Calu3 (cell line): ENCODE results near the gene ARMH1. TPM values are rescaled to one million over a fixed set of nuclear protein-coding genes. Genes with fewer than 3 reads are reported as not detected.

Source experiments
- BruUV-seq: library from RNA; stranded (reverse); fragments of 400-500 nt; replicated peaks from 2 replicates; lab custom pipeline; 2021; lab: Mats Ljungman, UMichigan
- CTCF ChIA-PET: fragments of 300-600 bp; sonication (Branson Sonifier 250); formaldehyde crosslinking; loops from one replicate; lab custom pipeline; 2022; ENCODE audit warnings: antibody characterized with exemption; lab: Charles Lee
- DNase-seq: peaks from one replicate; pipeline ENCODE4 v3.0.0; 2022
- H3K27ac Mint-ChIP-seq: one replicate; pipeline ENCODE4 v1.8.0; 2022; ENCODE audit warnings: mixed read lengths; ENCODE audit not compliant: unreplicated experiment
- H3K27me3 Mint-ChIP-seq: one replicate; pipeline ENCODE4 v1.8.0; 2022; ENCODE audit warnings: mixed read lengths; ENCODE audit not compliant: unreplicated experiment
- H3K36me3 Mint-ChIP-seq: one replicate; pipeline ENCODE4 v1.8.0; 2022; ENCODE audit warnings: mild to moderate bottlenecking, moderate library complexity, mixed read lengths; ENCODE audit not compliant: insufficient read depth, unreplicated experiment
- H3K4me1 Mint-ChIP-seq: one replicate; pipeline ENCODE4 v1.8.0; 2022; ENCODE audit warnings: mild to moderate bottlenecking, low read depth, mixed read lengths; ENCODE audit not compliant: unreplicated experiment
- H3K4me3 Mint-ChIP-seq: one replicate; pipeline ENCODE4 v1.8.0; 2022; ENCODE audit warnings: mild to moderate bottlenecking, low read depth, moderate library complexity, mixed read lengths; ENCODE audit not compliant: unreplicated experiment
- H3K9me3 Mint-ChIP-seq: one replicate; pipeline ENCODE4 v1.8.0; 2022; ENCODE audit warnings: low read depth, mixed read lengths; ENCODE audit not compliant: unreplicated experiment
- CTCF ChIP-seq: fragments of 200-600 bp; IDR thresholded peaks from one replicate; pipeline ENCODE4 v1.8.0; 2022; ENCODE audit warnings: antibody characterized with exemption; ENCODE audit not compliant: unreplicated experiment
- intact Hi-C: fragments of 100-400 bp; cut with micrococcal nuclease; formaldehyde crosslinking; loops from one replicate; pipeline ENCODE4 v1.10.0; 2022; ENCODE audit not compliant: unreplicated experiment
- total RNA-seq: library from RNA; stranded (reverse); gene quantifications from 2 replicates; pipeline ENCODE4 v1.2.3, GENCODE V29; 2022

ARMH1 gene
- total RNA-seq, 1 experiment from 2014 or later, result 5.8 TPM

DNA sequence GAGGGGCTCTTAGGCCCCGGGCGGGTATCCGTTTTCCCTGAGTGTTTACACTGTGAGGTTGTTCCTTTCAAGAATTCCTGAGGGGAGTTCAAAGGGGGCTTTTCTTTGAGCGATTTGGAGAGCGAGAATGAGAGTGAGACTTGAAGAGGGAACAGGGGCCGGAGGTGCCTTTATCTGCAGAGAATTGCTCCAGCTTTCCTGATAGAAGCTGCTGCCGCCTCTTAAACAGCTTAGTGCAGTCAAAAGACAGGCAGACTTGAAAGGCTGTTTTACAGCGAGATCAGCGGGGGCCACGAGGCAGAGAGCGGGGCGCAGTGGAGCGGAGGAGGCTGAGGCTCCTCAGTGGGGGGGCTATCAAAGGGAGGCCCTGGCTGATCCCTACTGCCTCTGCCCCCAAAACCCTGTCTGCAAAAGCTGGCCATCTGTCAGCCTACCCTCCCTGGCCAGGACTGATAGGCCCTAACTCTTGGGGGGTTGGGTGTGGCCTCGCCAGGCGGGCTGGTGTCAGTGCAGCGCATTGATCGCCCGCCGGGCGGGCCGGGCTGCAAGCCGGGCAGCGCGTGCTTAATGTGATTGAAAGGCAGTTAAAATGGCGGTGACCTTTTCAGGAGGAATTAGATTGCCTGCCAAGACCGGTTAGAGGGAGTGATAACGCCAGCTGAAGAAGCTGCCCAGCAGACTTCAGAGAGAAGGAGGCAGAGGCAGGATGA is 36.7 kb upstream of the ARMH1 start:
- TF ChIP-seq CTCF, result no peak
- Mint-ChIP-seq H3K4me1 (no peaks in the 10 kb centered on the region), H3K36me3 (peaks cover 54% of the 10 kb centered on the region), H3K27me3 (no peaks in the 10 kb centered on the region), H3K9me3 (no peaks in the 10 kb centered on the region), H3K4me3 (no peak overlapping the region), H3K27ac (no peak overlapping the region)
- CTCF ChIA-PET, result no interaction called here
- intact Hi-C loops, result no loop called here
- DNase-seq, result no peak
- BruUV-seq, result no TSS peak

DNA sequence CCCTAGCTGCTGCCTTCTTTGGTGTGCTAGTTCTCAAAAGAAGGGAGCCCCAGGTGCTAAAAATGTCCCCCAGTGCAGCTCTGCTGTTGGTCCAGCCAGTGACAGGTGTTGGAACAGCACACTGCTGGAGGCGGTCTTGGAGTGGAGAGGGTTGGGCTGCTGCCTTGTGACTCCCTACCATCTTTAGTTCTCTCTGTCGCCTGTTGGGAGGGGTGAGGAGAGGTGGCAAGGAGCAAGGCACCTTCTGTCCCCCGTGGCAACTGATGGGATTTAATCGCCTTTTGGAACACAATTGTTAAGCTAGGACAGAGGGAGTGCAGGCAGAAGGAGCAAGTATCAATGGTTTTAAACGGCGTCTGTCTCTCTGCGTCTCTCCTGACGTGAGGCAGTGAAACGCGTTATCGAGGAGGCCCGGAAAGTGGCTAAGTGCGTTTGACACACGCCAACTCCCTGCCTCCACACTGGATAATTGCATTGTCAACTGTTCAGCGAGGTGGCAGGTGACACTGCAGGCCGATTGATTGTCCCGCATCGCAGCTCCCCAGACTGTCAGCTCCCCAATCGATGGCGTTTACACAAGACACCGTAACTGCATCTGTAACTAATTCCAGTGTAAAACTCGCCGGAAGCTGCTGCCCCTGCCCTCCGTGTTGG is 34.2 kb upstream of the ARMH1 start:
- Mint-ChIP-seq H3K27ac (no peak overlapping the region), H3K4me3 (no peak overlapping the region), H3K27me3 (no peaks in the 10 kb centered on the region), H3K9me3 (no peaks in the 10 kb centered on the region), H3K4me1 (no peaks in the 10 kb centered on the region), H3K36me3 (peaks cover 50% of the 10 kb centered on the region)
- CTCF ChIA-PET, result no interaction called here
- intact Hi-C loops, result no loop called here
- no peak for DNase-seq
- no peak for TF ChIP-seq CTCF
- BruUV-seq, result no TSS peak

- no peaks in the 10 kb centered on the region for H3K4me1 Mint-ChIP-seq
- intact Hi-C loops, result no loop called here
- no peak for DNase-seq
- no peak for TF ChIP-seq CTCF
- H3K27ac Mint-ChIP-seq, result no peak overlapping the region
- CTCF ChIA-PET, result interaction anchor here (0.6 to 0.8 kb wide), 4 partner anchors 10 to 1515 kb away, joined by 3 to 10 read pairs (median 4); partner anchors contain the start of gene PIK3R3
- peaks cover 43% of the 10 kb centered on the region for H3K36me3 Mint-ChIP-seq
- BruUV-seq, result no TSS peak
- no peaks in the 10 kb centered on the region for H3K27me3 Mint-ChIP-seq
- H3K4me3 Mint-ChIP-seq, result no peak overlapping the region
- no peaks in the 10 kb centered on the region for H3K9me3 Mint-ChIP-seq
Observed at GRCh38 chr1:44641126-44642102, 33.1 kb upstream of the ARMH1 start.

GRCh38 chr1:44642255-44642654 is 32.3 kb upstream of the ARMH1 start:
- CTCF ChIA-PET, result interaction anchor here (0.8 kb wide), 1 partner anchor 1515 kb away, joined by 4 read pairs; no protein-coding TSS in a partner anchor
- intact Hi-C loops, result no loop called here
- no peak for TF ChIP-seq CTCF
- no peak overlapping the region for H3K27ac Mint-ChIP-seq
- no peak for DNase-seq
- no peaks in the 10 kb centered on the region for H3K9me3 Mint-ChIP-seq
- H3K4me3 Mint-ChIP-seq, result no peak overlapping the region
- H3K4me1 Mint-ChIP-seq, result no peaks in the 10 kb centered on the region
- peaks cover 37% of the 10 kb centered on the region for H3K36me3 Mint-ChIP-seq
- H3K27me3 Mint-ChIP-seq, result no peaks in the 10 kb centered on the region
- no TSS peak for BruUV-seq
